IPS-NIHi7 (cell line): Measurements from ENCODE around the gene SETMAR.
"Not testable (repeated sequence)": the region's sequence is repeated elsewhere in the genome, so short reads cannot be mapped to it uniquely, and the experiment has no call there.

Experiments used
- DNase-seq: peaks from one replicate; pipeline ENCODE4 v3.0.0; 2012; ENCODE audit warnings: mixed read lengths; ENCODE audit errors: extremely low spot score

SETMAR gene

DNA sequence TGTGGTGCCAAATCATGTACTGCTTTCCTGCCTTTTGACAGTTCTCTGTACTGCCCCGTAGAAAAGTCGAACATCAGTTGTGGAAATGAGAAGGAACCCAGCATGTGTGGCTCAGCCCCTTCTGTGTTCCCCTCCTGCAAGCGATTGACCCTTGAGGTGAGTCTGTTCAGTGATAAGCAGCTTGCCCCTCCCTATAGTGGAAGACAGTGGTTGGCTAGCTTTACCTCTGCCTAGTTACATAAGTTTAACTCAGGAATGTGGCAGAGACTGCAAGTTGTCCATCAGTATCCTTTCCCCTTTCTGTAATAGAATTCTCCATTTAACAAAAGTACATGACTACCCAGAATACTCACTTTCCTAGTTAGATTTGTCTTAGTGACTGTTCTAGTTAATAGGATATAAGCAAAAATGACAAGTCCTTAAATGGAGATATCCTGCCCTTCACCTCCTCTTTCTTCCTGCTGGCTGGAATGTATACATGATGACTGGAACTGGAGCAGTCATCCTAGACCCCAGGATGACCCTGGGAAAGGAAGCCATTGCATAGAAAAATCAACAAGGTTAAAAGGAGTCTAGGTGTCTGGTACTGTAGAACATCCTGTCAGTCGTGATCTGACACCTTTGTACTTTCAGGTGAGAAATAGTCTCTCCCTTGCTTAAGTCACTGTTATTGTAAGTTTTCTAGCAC is 10.6 kb downstream of the SETMAR start:
- no peak for DNase-seq

DNA sequence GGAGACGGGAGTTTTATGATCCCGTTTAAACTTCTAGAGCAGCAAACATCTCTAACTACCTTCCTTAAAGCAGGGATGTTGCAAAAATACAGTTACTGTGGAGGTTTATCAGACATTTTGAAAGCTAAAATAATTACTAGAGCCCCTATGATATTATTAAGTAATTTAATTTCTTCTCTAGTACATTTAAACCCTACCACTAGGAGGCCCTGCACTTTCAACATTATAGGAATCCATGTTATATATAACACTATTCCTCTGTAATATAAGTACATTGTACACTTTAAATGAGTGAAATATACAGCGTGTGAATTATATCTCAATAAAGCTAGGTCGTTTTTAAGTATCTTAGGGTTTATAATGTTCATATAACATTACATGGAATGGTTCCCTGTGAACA is 11.5 kb downstream of the SETMAR start:
- no peak for DNase-seq

DNA sequence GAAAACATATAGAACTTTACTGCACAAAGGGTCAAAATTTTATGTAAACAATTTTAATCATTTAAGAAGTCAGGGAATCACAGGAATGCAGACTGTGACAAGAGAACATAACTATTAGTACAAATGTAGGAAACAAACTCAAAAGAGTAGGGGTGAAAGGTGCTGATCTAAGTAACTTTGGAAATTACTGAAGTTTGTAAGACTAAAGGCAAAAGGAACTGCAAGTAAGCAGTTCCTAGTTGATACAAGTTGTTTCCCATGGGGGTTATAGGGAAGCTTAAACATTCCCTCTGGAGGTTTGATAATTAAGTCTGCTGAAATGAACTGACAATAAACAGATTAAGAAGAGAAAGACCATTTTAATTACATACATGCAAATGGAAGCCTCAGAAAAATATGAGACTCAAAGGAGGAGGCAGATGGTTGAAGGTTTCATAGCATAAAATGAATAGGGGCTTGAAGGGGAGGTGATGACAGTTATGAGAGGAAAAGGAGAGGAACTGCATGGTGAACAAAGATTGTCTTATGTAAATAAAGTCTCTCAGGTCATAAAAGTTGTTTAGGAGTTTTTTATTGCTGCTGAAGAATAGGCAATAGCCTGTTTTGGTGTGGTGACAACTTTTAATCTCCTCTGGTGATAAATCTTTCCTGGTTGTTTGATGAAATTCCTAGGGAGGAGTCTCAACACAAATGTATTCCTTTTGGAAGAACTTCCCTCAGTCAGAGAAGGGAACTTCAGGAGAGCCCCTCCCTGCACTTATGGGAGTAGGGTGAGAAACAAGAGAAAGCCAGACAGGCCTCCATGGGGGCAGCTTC is 17.1 kb downstream of the SETMAR start:
- DNase-seq: no peak

DNA sequence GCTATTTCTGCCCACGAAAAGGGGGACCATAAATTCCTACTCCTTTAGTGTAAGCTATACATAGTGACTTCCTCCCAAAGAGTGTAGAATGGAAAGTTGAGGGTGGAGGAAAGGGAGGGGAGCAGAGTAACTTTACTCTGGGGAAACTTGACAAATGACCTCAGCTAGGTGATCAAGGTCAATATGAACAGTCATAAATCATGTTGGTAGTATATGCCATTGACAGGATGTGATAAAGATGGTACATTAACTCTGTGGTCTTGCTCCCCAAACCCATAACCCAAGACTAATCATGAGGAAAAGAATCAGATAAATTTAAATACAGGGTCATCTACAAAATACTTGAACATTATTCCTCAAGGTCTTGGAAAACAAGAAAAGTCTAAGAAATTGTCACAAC is 18.6 kb downstream of the SETMAR start:
- no peak for DNase-seq

DNA sequence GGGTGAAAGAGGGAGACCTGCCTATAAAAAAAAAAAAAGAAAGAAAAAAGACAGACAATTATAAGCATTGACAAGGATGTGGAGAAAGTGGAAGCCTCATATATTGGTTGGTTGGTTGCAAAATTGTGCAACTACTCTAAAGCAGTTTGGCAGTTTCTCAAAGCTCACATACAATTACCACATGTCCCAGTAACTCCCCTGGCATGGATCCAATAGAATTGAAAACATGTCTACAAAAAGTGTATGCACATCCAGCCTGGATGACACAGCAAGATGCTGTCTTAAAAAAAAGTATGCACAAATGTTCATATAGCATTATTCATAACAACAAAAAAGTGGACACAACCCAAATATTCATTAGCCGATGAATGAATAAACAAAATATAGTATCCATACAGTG is 19.5 kb downstream of the SETMAR start:
- no peak for DNase-seq

DNA sequence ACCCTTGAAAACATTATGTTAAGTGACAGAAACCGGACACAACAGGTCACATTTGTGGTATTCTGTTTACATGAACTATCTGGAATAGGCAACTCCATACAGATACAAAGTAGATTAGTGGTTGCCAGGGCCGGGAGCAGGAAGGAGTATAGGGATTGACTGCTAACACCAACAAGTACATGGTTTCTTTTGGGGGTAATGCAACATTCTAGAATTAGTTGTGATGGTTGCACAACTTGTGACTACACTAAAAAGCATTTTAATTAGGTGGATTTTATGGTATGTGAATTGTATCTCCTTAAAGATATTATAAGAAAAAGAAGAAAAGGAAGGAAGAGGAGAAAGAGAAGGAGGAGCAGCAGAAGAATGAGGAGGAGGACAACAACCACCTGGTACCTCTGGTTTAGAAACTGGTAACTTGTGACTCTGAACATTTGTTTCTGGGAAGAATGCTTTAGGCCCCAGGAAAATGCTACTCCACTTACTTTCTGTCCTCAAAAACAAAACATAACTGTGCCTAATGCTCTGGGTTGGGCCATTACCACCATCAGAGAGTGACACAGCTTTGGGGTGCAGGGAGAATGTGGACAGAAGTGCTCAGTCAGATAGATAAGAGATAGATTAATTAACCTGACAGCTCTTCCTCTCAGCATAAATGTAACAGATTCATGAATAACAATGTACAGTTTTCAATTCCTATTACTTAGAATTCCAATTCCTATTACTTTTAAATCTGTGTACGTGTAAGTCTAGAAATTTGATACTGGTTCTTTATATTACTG is 20.3 kb downstream of the SETMAR start:
- DNase-seq: no peak

DNA sequence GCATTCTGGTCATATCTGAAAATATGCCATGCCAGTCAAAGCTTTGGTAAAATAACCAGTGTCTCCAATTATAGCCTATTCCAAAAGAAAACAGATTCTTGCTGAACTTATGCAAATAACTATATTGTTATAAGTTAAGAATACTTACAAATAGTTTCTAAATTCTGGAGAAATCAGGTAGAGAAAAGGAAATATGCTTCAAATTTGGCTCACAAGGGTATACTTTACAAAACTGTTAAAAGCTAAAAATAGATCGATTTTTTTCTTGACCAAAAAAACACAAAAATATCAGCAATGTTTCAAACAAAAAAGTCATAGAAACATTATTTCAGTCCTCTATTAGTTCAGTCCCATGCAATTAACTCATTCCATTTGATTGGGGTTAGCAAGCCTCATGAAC is 23.7 kb downstream of the SETMAR start:
- no peak for DNase-seq

DNA sequence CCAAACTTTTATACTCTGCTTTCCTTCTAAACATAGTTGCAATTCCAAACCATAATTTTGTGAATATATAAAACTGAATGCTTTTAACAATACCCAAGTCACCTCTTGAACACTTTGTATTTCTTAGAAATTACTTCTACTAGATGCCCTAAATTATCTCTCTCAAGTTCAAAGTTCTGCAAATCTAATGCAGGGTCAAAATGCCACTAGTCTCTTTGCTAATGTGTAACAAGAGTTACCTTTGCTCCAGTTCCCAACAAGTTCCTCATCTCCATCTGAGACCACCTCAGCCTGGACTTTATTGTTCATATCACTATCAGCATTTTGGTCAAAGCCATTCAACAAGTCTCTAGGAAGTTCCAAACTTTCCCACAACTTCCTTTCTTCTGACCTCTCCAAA is 26.6 kb downstream of the SETMAR start:
- not testable (repeated sequence) for DNase-seq

DNA sequence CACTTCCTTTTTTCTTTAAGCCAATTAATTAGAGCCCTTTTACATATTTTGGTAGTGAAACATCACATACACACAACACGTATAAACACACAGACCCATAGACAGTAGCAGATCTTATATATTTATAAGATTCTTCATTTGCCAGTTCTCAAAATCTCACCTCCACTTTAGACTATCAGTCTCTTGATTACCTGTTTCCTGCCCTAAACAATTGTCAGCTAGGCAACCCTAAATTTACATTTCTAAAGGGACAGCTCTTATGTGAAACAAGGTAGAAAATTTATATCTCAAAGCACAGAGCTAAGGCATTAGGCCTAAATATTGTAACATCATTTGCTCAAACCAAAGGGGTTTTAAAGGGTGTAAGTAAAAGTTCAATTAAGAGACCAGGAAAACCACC is 28.9 kb downstream of the SETMAR start:
- no peak for DNase-seq

DNA sequence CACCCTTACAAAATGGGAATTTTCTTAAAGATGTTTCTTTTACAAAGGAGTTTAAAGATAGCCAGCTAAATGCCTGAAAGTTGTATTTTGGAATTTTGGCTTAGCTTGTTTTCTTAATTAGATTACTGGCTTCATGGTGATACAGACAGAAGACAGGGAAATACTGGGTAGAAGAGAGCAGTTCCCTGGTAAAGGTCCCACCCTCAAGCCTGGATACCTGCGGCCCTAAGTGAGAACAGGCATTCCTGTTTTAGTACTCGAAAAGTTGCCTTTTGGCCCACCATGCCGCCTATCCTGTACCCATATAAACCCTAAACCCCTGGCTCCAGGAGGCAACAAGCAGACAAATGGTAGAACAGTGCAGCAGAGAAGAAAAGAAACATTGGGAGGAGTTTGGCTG is 29.4 kb downstream of the SETMAR start:
- DNase-seq: no peak

DNA sequence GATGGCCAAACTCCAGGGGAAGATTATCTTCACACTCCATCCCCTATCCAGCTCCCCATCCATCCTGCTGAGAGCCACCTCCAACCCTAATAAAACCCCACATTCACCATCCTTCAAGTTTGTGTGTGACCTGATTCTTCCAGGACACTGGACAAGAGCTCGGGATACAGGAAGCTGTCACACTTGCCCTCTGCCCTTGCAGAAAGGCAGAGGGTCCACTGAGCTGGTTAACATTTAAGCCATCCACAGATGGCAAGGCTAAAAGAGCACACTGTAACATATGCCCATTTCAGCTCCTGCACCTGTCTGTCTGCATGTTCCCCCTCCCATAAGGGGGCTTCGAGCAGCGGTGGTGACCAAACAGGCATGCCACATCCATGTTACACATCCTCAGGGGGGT is 29.8 kb downstream of the SETMAR start:
- DNase-seq: no peak

DNA sequence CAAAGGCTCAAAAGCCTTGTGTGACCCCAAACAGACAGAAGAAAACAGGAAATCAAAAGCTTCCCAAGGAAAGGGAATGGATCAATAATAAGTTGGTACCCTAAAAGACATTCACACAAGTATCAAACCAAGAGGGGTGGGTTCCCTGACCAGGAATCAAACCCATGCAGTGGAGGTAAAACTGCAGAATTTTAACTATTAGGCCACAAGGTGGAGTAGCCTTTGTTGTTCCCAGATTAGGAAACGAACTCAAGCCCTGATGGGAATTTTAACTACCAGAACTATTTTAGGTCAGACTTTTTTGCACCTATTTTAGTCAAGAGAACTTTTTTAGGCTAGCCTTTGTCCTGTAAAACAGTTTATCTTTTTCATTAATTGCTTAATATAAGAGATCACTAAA is 31.4 kb downstream of the SETMAR start:
- peak; percentile 41 for DNase-seq

DNA sequence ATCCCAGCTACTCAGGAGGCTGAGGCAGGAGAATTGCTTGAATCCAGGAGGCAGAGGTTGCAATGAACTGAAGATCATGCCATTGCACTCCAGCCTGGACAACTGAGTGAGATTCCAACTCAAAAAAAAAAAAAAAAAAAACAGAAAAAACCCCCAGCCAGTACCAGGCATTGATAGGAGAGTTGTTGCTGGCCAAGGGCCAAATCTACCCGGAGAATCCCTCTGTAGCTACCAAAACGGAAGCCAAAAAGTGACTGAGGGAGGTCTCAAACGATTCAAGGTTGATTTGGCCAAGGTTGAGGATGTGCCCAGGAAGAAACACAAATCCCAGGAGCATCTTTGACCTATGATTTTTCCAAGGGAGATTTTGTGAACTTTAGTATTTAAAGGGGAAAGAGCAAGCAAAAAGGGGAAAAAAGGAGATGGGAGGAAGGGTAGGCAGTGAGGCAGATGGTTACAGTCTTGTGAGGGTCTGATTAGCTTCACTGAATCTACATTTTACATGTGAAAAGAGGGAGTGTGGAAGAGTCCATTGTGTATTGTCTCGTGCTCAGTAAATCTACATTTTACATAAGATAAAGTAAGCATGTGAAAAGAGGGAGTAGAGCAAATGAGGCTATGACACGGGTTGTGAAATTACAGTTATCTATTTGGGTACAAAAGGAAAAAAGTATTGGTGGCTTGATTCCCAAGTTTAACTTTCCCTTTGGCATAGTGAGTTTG is 32.8 kb downstream of the SETMAR start:
- DNase-seq: no peak

DNA sequence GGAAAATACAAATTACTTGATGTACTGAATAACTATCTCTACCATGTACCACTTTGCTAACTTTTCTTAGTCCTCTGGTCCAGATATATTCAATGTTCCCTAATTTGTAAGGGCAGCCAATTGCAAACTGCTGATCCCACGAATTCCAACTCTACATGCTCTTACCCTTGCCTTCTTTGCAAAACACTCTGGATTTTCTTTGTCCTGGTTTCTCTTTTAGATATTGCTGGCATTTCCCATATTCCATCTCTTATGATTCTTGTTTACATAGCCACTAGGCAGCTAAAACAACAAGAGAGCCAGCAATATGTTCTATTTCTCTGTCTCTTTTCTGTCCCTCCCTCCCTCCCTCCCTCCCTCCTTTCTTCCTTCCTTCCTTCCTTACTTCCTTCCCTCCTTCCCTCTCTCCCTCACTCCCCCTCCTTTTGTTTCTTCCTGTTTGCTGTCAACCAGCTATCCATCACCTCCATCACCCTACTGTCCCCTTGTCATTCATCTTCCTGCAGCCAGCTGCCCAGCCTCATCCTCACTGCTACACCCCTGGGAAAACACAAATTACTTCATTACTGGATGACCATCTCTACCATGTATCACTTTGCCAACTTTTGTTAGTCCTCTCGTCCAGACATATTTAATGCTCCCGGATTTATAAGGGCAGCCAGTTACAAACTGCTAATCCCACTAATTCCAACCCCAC is 33.8 kb downstream of the SETMAR start:
- no peak for DNase-seq

DNA sequence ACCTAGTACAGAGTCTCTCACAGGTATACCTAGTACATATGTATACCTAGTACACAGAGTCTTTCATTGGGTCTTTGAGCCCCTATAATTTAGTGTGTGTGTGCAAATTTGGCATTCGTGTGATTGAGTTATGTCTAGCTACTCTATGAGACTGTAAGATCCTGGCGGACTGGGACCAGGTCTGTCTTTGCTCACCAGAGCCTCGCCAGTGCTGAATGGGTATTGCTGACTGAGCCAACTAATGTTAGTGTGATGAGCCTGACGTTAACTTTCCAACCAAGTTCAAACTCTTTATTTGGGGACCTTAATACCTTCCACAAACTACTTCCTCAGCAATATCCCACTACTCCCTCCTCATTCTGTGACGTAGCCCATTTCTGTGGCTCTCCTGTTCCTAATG is 35.6 kb downstream of the SETMAR start:
- no peak for DNase-seq

DNA sequence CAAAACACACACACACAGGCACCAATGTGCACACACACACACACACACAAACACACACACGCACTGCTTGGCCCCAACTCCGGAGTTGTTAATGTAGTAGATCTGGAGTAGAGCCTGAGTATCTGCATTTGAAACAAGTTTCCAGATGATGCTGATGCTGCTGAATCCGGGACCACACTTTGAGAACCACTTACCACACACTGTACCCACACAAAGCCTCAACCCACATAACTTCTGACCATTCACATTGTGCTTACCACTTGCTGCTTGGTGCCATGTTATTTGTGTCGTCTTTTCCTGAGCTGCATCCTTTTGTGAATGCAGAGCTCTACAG is 36.9 kb downstream of the SETMAR start:
- DNase-seq: no peak

DNA sequence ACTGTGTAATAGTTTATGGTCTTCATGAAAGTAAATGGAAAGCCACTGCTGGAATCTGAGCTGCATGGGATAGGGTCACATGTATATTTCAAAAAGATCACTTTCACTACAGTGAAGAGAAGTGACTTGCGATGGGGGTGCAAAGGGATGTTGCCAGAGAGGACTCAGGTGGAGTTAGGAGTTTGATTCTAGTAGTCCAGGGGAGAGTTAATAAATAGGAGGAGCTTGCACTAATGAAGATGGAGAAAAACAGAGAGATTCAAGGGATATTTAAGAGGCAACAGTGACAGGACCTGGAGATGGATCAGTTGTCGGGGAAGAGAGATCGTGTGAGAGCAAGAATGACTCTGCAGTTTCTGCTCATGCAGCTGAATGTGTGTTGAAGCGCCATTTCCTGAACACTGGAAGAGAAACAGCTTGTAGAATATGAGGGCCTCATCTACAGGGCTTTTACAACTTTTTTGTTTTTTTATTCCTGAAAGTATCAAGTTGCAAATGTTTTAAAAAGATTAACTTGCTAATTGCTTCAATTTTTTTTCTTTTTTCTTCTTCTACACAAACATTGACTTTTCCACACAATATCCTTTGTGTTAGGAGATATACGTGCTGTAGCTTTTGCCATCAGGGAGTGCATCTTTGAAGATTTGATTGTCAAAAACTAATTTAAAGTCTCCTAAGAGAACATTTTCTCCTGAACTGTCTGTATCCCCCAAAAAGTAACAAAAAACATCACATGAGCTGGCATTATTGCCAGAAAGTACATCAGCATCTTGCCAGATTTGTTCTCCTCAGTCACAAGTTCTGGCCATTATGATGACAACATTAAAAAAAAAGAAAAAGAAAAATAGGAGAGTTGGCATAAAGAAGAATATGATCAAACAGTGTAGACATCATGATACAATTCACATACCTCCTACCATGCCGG is 37.5 kb downstream of the SETMAR start:
- DNase-seq: no peak

DNA sequence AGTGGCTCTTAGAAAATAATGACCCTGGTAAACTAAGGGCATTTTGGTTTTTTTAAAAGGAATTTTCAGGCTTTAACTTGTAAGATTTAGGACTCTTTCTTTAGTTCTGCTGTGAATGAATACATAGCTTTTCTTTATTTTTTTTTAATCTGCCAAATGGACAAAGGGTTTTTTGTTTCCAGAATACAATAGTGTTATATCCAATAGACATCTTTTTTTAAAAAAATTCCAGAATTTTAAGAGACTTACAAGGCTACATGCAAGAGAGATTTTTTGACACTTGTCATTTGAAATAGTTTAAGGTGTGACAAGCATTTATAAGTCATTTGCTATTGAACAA is 38.1 kb downstream of the SETMAR start:
- no peak for DNase-seq

DNA sequence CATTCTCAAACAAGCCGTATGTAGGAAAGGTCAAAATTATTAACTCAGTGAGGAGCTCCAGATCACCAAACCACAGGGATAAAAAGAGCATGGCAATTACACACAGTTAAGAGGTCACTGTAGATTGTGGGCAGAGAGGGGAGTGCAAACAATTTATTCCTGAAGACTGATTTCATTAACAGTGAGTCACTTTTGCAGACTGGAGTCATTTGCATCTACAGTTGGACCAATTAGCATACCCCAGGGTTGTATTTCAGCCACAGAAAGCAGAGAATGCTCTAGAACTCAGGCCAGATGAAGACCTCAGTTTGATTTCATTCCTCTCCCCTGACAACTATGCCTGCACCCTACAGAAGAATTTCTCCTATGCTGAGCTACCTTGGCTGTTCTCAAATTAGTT is 40.1 kb downstream of the SETMAR start:
- no peak for DNase-seq

DNA sequence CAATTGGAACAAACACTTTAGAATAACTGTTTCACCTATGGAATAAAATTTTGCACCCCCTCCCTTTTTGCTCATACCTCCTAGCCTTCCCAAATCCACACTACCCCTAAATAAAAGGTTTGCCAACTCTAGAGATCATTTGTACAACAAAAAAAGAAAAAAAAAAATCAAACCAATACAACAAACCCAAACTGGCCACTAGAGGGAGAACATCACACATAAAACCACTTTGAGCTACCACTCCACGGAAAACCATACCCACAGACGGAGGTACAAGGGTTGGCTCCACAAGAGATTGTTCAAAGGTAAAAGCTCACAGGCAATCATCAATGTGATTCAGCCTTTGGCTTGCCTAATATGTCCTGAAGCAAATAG is 47.6 kb downstream of the SETMAR start:
- DNase-seq: peak; percentile 52
